Measurements from ENCODE around the gene ALAS1.

GRCh38 chr3:52240886-52241370, 43.0 kb downstream of the ALAS1 start:
- no peak for TF ChIP-seq CTCF (optimal IDR thresholded peaks at IDR 0.05 in 1 of 3, IDR thresholded peaks at IDR 0.05 in 1 of 3, conservative IDR thresholded peaks at IDR 0.05 in 1 of 3; ENCODE audit: extremely low read depth in 1 of 3, insufficient read depth in 2 of 3, low read length in 3 of 3)
- TF ChIP-seq EZH2 (IDR thresholded peaks at IDR 0.05; ENCODE audit: low read length): no peak
